OCI-LY1 (cell line): Measurements from ENCODE around the gene CRNN.

Experiments used
- H2AFZ ChIP-seq: fragments of 200-600 bp; sonication (generic), shearing (Covaris generic); 2 replicates; pipeline ENCODE4 v1.6.0; 2014; ENCODE audit warnings: antibody characterized with exemption, mild to moderate bottlenecking, low read length
- H3F3A ChIP-seq: fragments of 200-600 bp; sonication (generic), shearing (Covaris generic); 2 replicates; pipeline ENCODE4 v1.6.0; 2014; ENCODE audit warnings: mild to moderate bottlenecking, antibody characterized with exemption, low read length, moderate library complexity; ENCODE audit not compliant: insufficient read depth
- H3K27ac ChIP-seq: fragments of 200-600 bp; sonication (generic); 2 replicates; pipeline ENCODE4 v1.5.1; 2014; ENCODE audit warnings: low read length, mixed run types, mild to moderate bottlenecking, low read depth; ENCODE audit not compliant: poor library complexity, severe bottlenecking
- H3K27me3 ChIP-seq: fragments of 200-600 bp; sonication (generic); 2 replicates; pipeline ENCODE4 v1.6.0; 2014; ENCODE audit warnings: antibody characterized with exemption, mild to moderate bottlenecking, low read length, moderate library complexity; ENCODE audit not compliant: insufficient read depth
- H3K36me3 ChIP-seq: fragments of 200-600 bp; sonication (generic); 2 replicates; pipeline ENCODE4 v1.6.1; 2014; ENCODE audit warnings: mild to moderate bottlenecking, antibody characterized with exemption, low read length, moderate library complexity, mixed read lengths; ENCODE audit not compliant: insufficient read depth
- H3K4me1 ChIP-seq: fragments of 200-600 bp; sonication (generic); 2 replicates; pipeline ENCODE4 v1.5.1; 2014; ENCODE audit warnings: mild to moderate bottlenecking, low read length, moderate library complexity; ENCODE audit not compliant: insufficient read depth, severe bottlenecking
- H3K4me2 ChIP-seq: fragments of 200-600 bp; sonication (generic), shearing (Covaris generic); 2 replicates; pipeline ENCODE4 v1.6.1; 2014; ENCODE audit warnings: low read length
- H3K4me3 ChIP-seq: fragments of 200-600 bp; sonication (generic); 2 replicates; pipeline ENCODE4 v1.5.1; 2014; ENCODE audit warnings: low read length, low read depth, mild to moderate bottlenecking, mixed read lengths; ENCODE audit not compliant: poor library complexity, severe bottlenecking
- H3K79me2 ChIP-seq: fragments of 200-600 bp; shearing (Covaris generic); 2 replicates; pipeline ENCODE4 v1.6.1; 2016; ENCODE audit warnings: mixed run types, low read length, mixed read lengths; ENCODE audit not compliant: insufficient read depth
- H3K9ac ChIP-seq: fragments of 200-600 bp; sonication (generic), shearing (Covaris generic); 2 replicates; pipeline ENCODE4 v1.6.1; 2014; ENCODE audit warnings: mild to moderate bottlenecking, low read length, mixed read lengths
- H3K9me2 ChIP-seq: fragments of 200-600 bp; sonication (generic), shearing (Covaris generic); 2 replicates; pipeline ENCODE4 v1.6.1; 2014; ENCODE audit warnings: low read depth, mild to moderate bottlenecking, low read length, mixed read lengths
- H3K9me3 ChIP-seq: fragments of 200-600 bp; shearing (Covaris generic); 2 replicates; pipeline ENCODE4 v1.6.1; 2014; ENCODE audit warnings: low read length, mixed read lengths
- H4K20me1 ChIP-seq: fragments of 200-600 bp; sonication (generic), shearing (Covaris generic); 2 replicates; pipeline ENCODE4 v1.6.0; 2016; ENCODE audit warnings: mild to moderate bottlenecking, low read length; ENCODE audit not compliant: insufficient read depth
- CTCF ChIP-seq: fragments of 200-600 bp; sonication (generic), shearing (Covaris generic); IDR thresholded peaks from 2 replicates; pipeline ENCODE4 v1.5.1; 2017; ENCODE audit warnings: mild to moderate bottlenecking, antibody characterized with exemption, low read length, moderate library complexity, mixed read lengths
- EZH2 ChIP-seq: fragments of 200-600 bp; sonication (generic), shearing (Covaris generic); IDR thresholded peaks from 2 replicates; pipeline ENCODE4 v1.8.0; 2017; ENCODE audit warnings: borderline replicate concordance, mixed run types, mild to moderate bottlenecking, antibody characterized with exemption, low read length, moderate library complexity, mixed read lengths

Gene CRNN

DNA sequence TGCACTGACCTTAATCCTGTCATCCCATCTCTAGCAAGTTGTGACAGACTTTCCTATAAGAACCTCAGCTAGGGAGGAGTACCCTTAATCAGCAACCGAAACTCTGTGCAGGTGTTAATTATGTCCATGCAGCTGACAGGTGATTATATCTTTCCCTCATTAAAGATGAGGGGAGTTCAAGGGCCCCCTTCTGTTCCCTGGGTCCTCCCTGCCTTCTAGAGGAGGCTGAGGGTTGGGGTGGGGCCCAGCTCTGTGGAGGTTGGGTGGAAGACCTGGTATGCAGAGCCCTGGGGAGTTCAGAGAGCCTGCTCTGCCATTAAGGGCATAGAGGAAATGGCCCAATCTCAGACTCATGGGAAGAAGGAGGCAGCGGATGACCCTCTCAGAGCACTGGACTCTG lies 35.6 kb upstream of the CRNN start:
- no peak overlapping the region for H3K9ac ChIP-seq
- H3K4me3 ChIP-seq, result no peak overlapping the region
- H3K36me3 ChIP-seq, result no peaks in the 10 kb centered on the region
- H3F3A ChIP-seq, result no peaks in the 10 kb centered on the region
- no peaks in the 10 kb centered on the region for H3K79me2 ChIP-seq
- no peak overlapping the region for H3K27ac ChIP-seq
- TF ChIP-seq CTCF, result no peak
- no peak for TF ChIP-seq EZH2
- H4K20me1 ChIP-seq, result no peaks in the 10 kb centered on the region
- H2AFZ ChIP-seq, result no peak overlapping the region
- no peaks in the 10 kb centered on the region for H3K27me3 ChIP-seq
- H3K4me1 ChIP-seq, result no peaks in the 10 kb centered on the region
- H3K9me3 ChIP-seq, result no peaks in the 10 kb centered on the region
- no peaks in the 10 kb centered on the region for H3K9me2 ChIP-seq
- H3K4me2 ChIP-seq, result no peak overlapping the region

- no peaks in the 10 kb centered on the region for H4K20me1 ChIP-seq
- no peak overlapping the region for H3K9ac ChIP-seq
- H3K4me3 ChIP-seq, result no peak overlapping the region
- H3K36me3 ChIP-seq, result no peaks in the 10 kb centered on the region
- no peaks in the 10 kb centered on the region for H3K4me1 ChIP-seq
- H3K79me2 ChIP-seq, result no peaks in the 10 kb centered on the region
- no peaks in the 10 kb centered on the region for H3K9me3 ChIP-seq
- no peak overlapping the region for H3K4me2 ChIP-seq
- H3F3A ChIP-seq, result no peaks in the 10 kb centered on the region
- H3K9me2 ChIP-seq, result no peaks in the 10 kb centered on the region
- TF ChIP-seq CTCF (no peak), EZH2 (no peak)
- H2AFZ ChIP-seq, result no peak overlapping the region
- no peaks in the 10 kb centered on the region for H3K27me3 ChIP-seq
- no peak overlapping the region for H3K27ac ChIP-seq
Observed at GRCh38 chr1:152448496-152448895, 34.4 kb upstream of the CRNN start.

GRCh38 chr1:152448095-152448494 lies 34.0 kb upstream of the CRNN start:
- no peak for TF ChIP-seq CTCF
- TF ChIP-seq EZH2, result no peak
- no peak overlapping the region for H3K27ac ChIP-seq
- no peaks in the 10 kb centered on the region for H3K36me3 ChIP-seq
- no peaks in the 10 kb centered on the region for H3K9me2 ChIP-seq
- no peaks in the 10 kb centered on the region for H4K20me1 ChIP-seq
- no peak overlapping the region for H3K9ac ChIP-seq
- H3K79me2 ChIP-seq, result no peaks in the 10 kb centered on the region
- H3K4me1 ChIP-seq, result no peaks in the 10 kb centered on the region
- H3K4me3 ChIP-seq, result no peak overlapping the region
- H3K4me2 ChIP-seq, result no peak overlapping the region
- no peak overlapping the region for H2AFZ ChIP-seq
- no peaks in the 10 kb centered on the region for H3F3A ChIP-seq
- H3K27me3 ChIP-seq, result no peaks in the 10 kb centered on the region
- H3K9me3 ChIP-seq, result no peaks in the 10 kb centered on the region
